Measurements from ENCODE around the gene CDK6. TPM values are rescaled to one million over a fixed set of nuclear protein-coding genes. Genes with fewer than 3 reads are reported as not detected.

CDK6 gene
- total and polyA plus RNA-seq, 10 of the 15 experiments (the other 5 are each of a cell fraction or from before 2014, with no cell fraction given), result 8.0 to 118 (median 45.8) TPM

- TF ChIP-seq ZZZ3 (IDR thresholded peaks at IDR 0.05; ENCODE audit: control insufficient read depth, insufficient read length, low read depth) (no peak), E2F8 (IDR thresholded peaks at IDR 0.05; ENCODE audit: low read depth, partially characterized antibody) (no peak), SRF (IDR thresholded peaks at IDR 0.05; ENCODE audit: low read depth in 2 of 2, low read length in 2 of 2) (no peak), PML (IDR thresholded peaks at IDR 0.05; ENCODE audit: low read length) (no peak), EP300 (IDR thresholded peaks at IDR 0.05; ENCODE audit: borderline replicate concordance in 1 of 2, control insufficient read depth in 1 of 2, low read depth in 2 of 2, low read length in 2 of 2) (peak in 1 of 2 experiments; percentile 60; a peak in 2 of 4 replicates), ZNF592 (IDR thresholded peaks at IDR 0.05) (no peak), RUNX3 (IDR thresholded peaks at IDR 0.05; ENCODE audit: low read length) (peak; percentile 46), IKZF2 (IDR thresholded peaks at IDR 0.05) (peak; percentile 71 to 74), IKZF1 (conservative IDR thresholded peaks at IDR 0.05) (peak; percentile 52; the same call in 1 of the 2 replicates), ETV6 (conservative IDR thresholded peaks at IDR 0.05 in 1 of 2, IDR thresholded peaks at IDR 0.05 in 1 of 2; ENCODE audit: borderline replicate concordance in 1 of 2, low read depth in 1 of 2) (0 out of 4 replicates have a peak, but pooled peaks of 1 of the 2 experiments have one; percentile 32), DPF2 (IDR thresholded peaks at IDR 0.05) (peak; percentile 46), ZNF274 (IDR thresholded peaks at IDR 0.05; ENCODE audit: insufficient read depth, insufficient read length) (no peak), SP1 (IDR thresholded peaks at IDR 0.05; ENCODE audit: low read depth, low read length) (no peak), JUNB (IDR thresholded peaks at IDR 0.05) (peak; percentile 45), PKNOX1 (IDR thresholded peaks at IDR 0.05) (no peak), SMARCA5 (IDR thresholded peaks at IDR 0.05) (0 out of 2 replicates have a peak, but pooled peaks have one; percentile 20), CREB1 (IDR thresholded peaks at IDR 0.05; ENCODE audit: low read depth) (no peak)
- TF ChIP-seq, protein P1, sequence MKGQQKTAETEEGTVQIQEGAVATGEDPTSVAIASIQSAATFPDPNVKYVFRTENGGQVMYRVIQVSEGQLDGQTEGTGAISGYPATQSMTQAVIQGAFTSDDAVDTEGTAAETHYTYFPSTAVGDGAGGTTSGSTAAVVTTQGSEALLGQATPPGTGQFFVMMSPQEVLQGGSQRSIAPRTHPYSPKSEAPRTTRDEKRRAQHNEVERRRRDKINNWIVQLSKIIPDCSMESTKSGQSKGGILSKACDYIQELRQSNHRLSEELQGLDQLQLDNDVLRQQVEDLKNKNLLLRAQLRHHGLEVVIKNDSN (IDR thresholded peaks at IDR 0.05; ENCODE audit: borderline replicate concordance, extremely low read length, insufficient read depth, low read depth, low read length), result no peak
- TF ChIP-seq, protein P2, sequence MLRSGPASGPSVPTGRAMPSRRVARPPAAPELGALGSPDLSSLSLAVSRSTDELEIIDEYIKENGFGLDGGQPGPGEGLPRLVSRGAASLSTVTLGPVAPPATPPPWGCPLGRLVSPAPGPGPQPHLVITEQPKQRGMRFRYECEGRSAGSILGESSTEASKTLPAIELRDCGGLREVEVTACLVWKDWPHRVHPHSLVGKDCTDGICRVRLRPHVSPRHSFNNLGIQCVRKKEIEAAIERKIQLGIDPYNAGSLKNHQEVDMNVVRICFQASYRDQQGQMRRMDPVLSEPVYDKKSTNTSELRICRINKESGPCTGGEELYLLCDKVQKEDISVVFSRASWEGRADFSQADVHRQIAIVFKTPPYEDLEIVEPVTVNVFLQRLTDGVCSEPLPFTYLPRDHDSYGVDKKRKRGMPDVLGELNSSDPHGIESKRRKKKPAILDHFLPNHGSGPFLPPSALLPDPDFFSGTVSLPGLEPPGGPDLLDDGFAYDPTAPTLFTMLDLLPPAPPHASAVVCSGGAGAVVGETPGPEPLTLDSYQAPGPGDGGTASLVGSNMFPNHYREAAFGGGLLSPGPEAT (IDR thresholded peaks at IDR 0.05; ENCODE audit: low read depth), result peak; percentile 22; the same call in 1 of the 2 replicates
These were observed 203.0 kb downstream of the CDK6 start (continued) for GRCh38 chr7:92633211-92633906.

Data from GM12878 (cell line).